H9 (cell line): ENCODE measurements around the gene TARBP1. TPM values are rescaled to one million over a fixed set of nuclear protein-coding genes. Genes with fewer than 3 reads are reported as not detected.

Source experiments
- DNase-seq: peaks from one replicate; pipeline ENCODE4 v3.0.0-alpha.2; 2017
- H2AFZ ChIP-seq: one replicate; pipeline ENCODE4 v1.6.1; 2013; ENCODE audit warnings: mild to moderate bottlenecking, low read length, control low read depth, moderate library complexity
- H2AK5ac ChIP-seq: 2 replicates; pipeline ENCODE4 v1.6.1; 2013; ENCODE audit warnings: low read length, control low read depth, mixed read lengths; ENCODE audit not compliant: insufficient read length
- H2BK120ac ChIP-seq: one replicate; pipeline ENCODE4 v1.6.1; 2013; ENCODE audit warnings: low read depth, mild to moderate bottlenecking, low read length, control low read depth, inconsistent platforms; ENCODE audit not compliant: poor library complexity, severe bottlenecking
- H2BK12ac ChIP-seq: 2 replicates; pipeline ENCODE4 v1.6.1; 2013; ENCODE audit warnings: low read length, control low read depth, mixed read lengths, low read depth; ENCODE audit not compliant: insufficient read length
- H2BK15ac ChIP-seq: 2 replicates; pipeline ENCODE4 v1.6.1; 2013; ENCODE audit warnings: low read depth, low read length, control low read depth
- H2BK20ac ChIP-seq: one replicate; pipeline ENCODE4 v1.6.1; 2013; ENCODE audit warnings: low read depth, mild to moderate bottlenecking, low read length, control low read depth, inconsistent platforms; ENCODE audit not compliant: poor library complexity, severe bottlenecking
- H2BK5ac ChIP-seq: 2 replicates; pipeline ENCODE4 v1.6.1; 2013; ENCODE audit warnings: low read length, control low read depth, mixed read lengths; ENCODE audit not compliant: insufficient read length
- H3K14ac ChIP-seq: 2 replicates; pipeline ENCODE4 v1.6.1; 2013; ENCODE audit warnings: low read length, control low read depth; ENCODE audit not compliant: insufficient read depth
- H3K18ac ChIP-seq: 2 replicates; pipeline ENCODE4 v1.6.1; 2013; ENCODE audit warnings: low read depth, mild to moderate bottlenecking, mixed read lengths, low read length, control low read depth; ENCODE audit not compliant: insufficient read length
- H3K23ac ChIP-seq: 2 replicates; pipeline ENCODE4 v1.6.1; 2013; ENCODE audit warnings: low read length, control low read depth, mixed read lengths, low read depth; ENCODE audit not compliant: insufficient read length
- H3K23me2 ChIP-seq: 2 replicates; pipeline ENCODE4 v1.6.1; 2013; ENCODE audit warnings: low read depth, mild to moderate bottlenecking, mixed read lengths, low read length, control low read depth; ENCODE audit not compliant: insufficient read length, poor library complexity, severe bottlenecking
- H3K27ac ChIP-seq: 2 replicates; pipeline ENCODE4 v1.5.1; 2013; ENCODE audit warnings: low read length, control low read depth, mixed read lengths, low read depth; ENCODE audit not compliant: insufficient read length
- H3K27me3 ChIP-seq: 2 replicates; pipeline ENCODE4 v1.6.1; 2013; ENCODE audit warnings: low read length, control low read depth, inconsistent platforms; ENCODE audit not compliant: insufficient read depth
- H3K4ac ChIP-seq: 2 replicates; pipeline ENCODE4 v1.6.1; 2013; ENCODE audit warnings: low read depth, mild to moderate bottlenecking, control low read depth, inconsistent platforms, low read length, moderate library complexity
- H3K4me1 ChIP-seq: 2 replicates; pipeline ENCODE4 v1.6.1; 2013; ENCODE audit warnings: low read length, control low read depth, inconsistent platforms; ENCODE audit not compliant: insufficient read depth
- H3K4me2 ChIP-seq: 2 replicates; pipeline ENCODE4 v1.6.1; 2013; ENCODE audit warnings: low read length, control low read depth, mixed read lengths; ENCODE audit not compliant: insufficient read length, insufficient read depth
- H3K56ac ChIP-seq: 2 replicates; pipeline ENCODE4 v1.6.1; 2013; ENCODE audit warnings: low read depth, mild to moderate bottlenecking, mixed read lengths, low read length, control low read depth; ENCODE audit not compliant: insufficient read length
- H3K79me1 ChIP-seq: 2 replicates; pipeline ENCODE4 v1.6.1; 2013; ENCODE audit warnings: low read depth, mild to moderate bottlenecking, moderate library complexity, low read length, control low read depth, inconsistent platforms; ENCODE audit not compliant: insufficient read depth, poor library complexity, severe bottlenecking
- H3K79me2 ChIP-seq: 2 replicates; pipeline ENCODE4 v1.6.1; 2013; ENCODE audit warnings: low read length, control low read depth, inconsistent platforms; ENCODE audit not compliant: insufficient read depth
- H3K9ac ChIP-seq: 2 replicates; pipeline ENCODE4 v1.6.1; 2013; ENCODE audit warnings: low read length, control low read depth, mixed read lengths; ENCODE audit not compliant: insufficient read length; ENCODE audit errors: extremely low read depth
- H3K9me3 ChIP-seq: one replicate; pipeline ENCODE4 v1.6.1; 2013; ENCODE audit warnings: low read depth, low read length, inconsistent platforms; ENCODE audit not compliant: control insufficient read depth
- H3T11ph ChIP-seq: one replicate; pipeline ENCODE4 v1.6.1; 2013; ENCODE audit warnings: mild to moderate bottlenecking, low read length, control low read depth, inconsistent platforms
- H4K20me1 ChIP-seq: one replicate; pipeline ENCODE4 v1.6.1; 2013; ENCODE audit not compliant: control insufficient read depth, insufficient read length, insufficient read depth
- H4K5ac ChIP-seq: 2 replicates; pipeline ENCODE4 v1.6.1; 2013; ENCODE audit warnings: low read depth, mild to moderate bottlenecking, mixed read lengths, low read length, control low read depth; ENCODE audit not compliant: insufficient read length
- H4K8ac ChIP-seq: replicated peaks from 2 replicates; pipeline ENCODE4 v1.6.1; 2013; ENCODE audit warnings: low read length, control low read depth, mixed read lengths, low read depth; ENCODE audit not compliant: insufficient read length
- H4K91ac ChIP-seq: 2 replicates; pipeline ENCODE4 v1.6.1; 2013; ENCODE audit warnings: low read depth, mild to moderate bottlenecking, moderate library complexity, mixed read lengths, low read length, control low read depth; ENCODE audit not compliant: insufficient read length
- H3K27ac Mint-ChIP-seq, 3 experiments: 2 replicates in 2 of 3; 3 replicates in 1 of 3; pipeline ENCODE4 v1.8.0; 2020 to 2021; ENCODE audit warnings: mixed read lengths in 3 of 3, mild to moderate bottlenecking in 1 of 3, moderate library complexity in 1 of 3
- H3K27me3 Mint-ChIP-seq: 2 replicates; pipeline ENCODE4 v1.8.0; 2021; ENCODE audit warnings: low read depth, mild to moderate bottlenecking, moderate library complexity, mixed read lengths
- H3K36me3 Mint-ChIP-seq, 3 experiments: 2 replicates in 2 of 3; 3 replicates in 1 of 3; pipeline ENCODE4 v1.8.0; 2020 to 2021; ENCODE audit warnings: low read depth in 3 of 3, mixed read lengths in 3 of 3; ENCODE audit not compliant: insufficient read depth in 1 of 3
- H3K4me1 Mint-ChIP-seq, 2 experiments: 2 replicates each; pipeline ENCODE4 v1.8.0; 2020; ENCODE audit warnings: mixed read lengths in 2 of 2
- H3K4me3 Mint-ChIP-seq, 2 experiments: 2 replicates in 1 of 2; 3 replicates in 1 of 2; pipeline ENCODE4 v1.8.0; 2020 to 2021; ENCODE audit warnings: mild to moderate bottlenecking in 2 of 2, mixed read lengths in 2 of 2, moderate library complexity in 1 of 2
- H3K9me3 Mint-ChIP-seq, 2 experiments: 2 replicates in 1 of 2; 3 replicates in 1 of 2; pipeline ENCODE4 v1.8.0; 2020; ENCODE audit warnings: mild to moderate bottlenecking in 2 of 2, mixed read lengths in 2 of 2, moderate library complexity in 1 of 2
- CTCF ChIP-seq: fragments of 200-600 bp; sonication (generic); conservative IDR thresholded peaks from 3 replicates; pipeline ENCODE4 v1.8.0; 2021; ENCODE audit warnings: antibody characterized with exemption, mild to moderate bottlenecking
- WGBS: extraction: QIAGEN DNeasy Blood & Tissue Kit; methylation state at CpG from one replicate; pipeline ENCODE4 v1.1.7; 2013; ENCODE audit warnings: missing lambda C conversion rate, low lambda C conversion rate, mixed read lengths; ENCODE audit not compliant: insufficient read length; ENCODE audit errors: extremely low coverage; 5-methylcytosine and 5-hydroxymethylcytosine counted together
- total RNA-seq: library from RNA; stranded (reverse); gene quantifications from 2 replicates; pipeline ENCODE4 v1.2.1, GENCODE V29; 2021

Gene TARBP1
- total RNA-seq, 1 experiment from 2014 or later = 20.2 TPM

- Histone ChIP-seq H3K4ac (no peak overlapping the region), H2BK5ac (no peak overlapping the region), H3K79me1 (no peaks in the 10 kb centered on the region), H2BK15ac (no peak overlapping the region), H3T11ph (no peak overlapping the region), H2AK5ac (no peak overlapping the region), H2AFZ (no peak overlapping the region), H4K5ac (no peak overlapping the region), H2BK20ac (no peak overlapping the region), H3K23ac (no peak overlapping the region), H2BK12ac (no peak overlapping the region), H3K14ac (no peak overlapping the region), H4K91ac (no peak overlapping the region), H3K56ac (no peak overlapping the region), H3K4me2 (no peak overlapping the region), H3K4me1 (no peaks in the 10 kb centered on the region; the same call in 1 of the 2 replicates), H3K27ac (no peak overlapping the region), H3K23me2 (no peaks in the 10 kb centered on the region), H3K27me3 (no peaks in the 10 kb centered on the region; the same call in 1 of the 2 replicates), H4K20me1 (no peaks in the 10 kb centered on the region), H3K9me3 (no peaks in the 10 kb centered on the region), H2BK120ac (no peak overlapping the region), H3K79me2 (no peaks in the 10 kb centered on the region), H3K9ac (no peak overlapping the region), H3K18ac (no peak overlapping the region), H4K8ac (no peak overlapping the region)
- DNase-seq = no peak
- Mint-ChIP-seq H3K4me3 (no peak overlapping the region), H3K9me3 (no peaks in the 10 kb centered on the region), H3K27me3 (peaks cover 24% of the 10 kb centered on the region), H3K27ac (no peak overlapping the region), H3K4me1 (peaks cover 31 to 42% of the 10 kb centered on the region in 2 experiments), H3K36me3 (no peaks in the 10 kb centered on the region)
- no CpG with 5 or more reads among the region's 9 CpGs for WGBS
- TF ChIP-seq CTCF = no peak
These were observed 19.6 kb upstream of the TARBP1 start for GRCh38 chr1:234498448-234499118.
